Right lobe of liver (tissue), 6 donors: ENCODE results near the gene GON7. TPM values are rescaled to one million over a fixed set of nuclear protein-coding genes. Genes with fewer than 3 reads are reported as not detected.
A peak's percentile ranks its signal among the peaks of the same experiment; 100 is the strongest.
"Not testable (repeated sequence)": the region's sequence is repeated elsewhere in the genome, so short reads cannot be mapped to it uniquely, and the experiment has no call there.

Source experiments
- ATAC-seq, 4 donors: fragments of 200-7000 bp; cut with Tn5 transposase; one replicate each; pipeline ENCODE4 v1.9.1; 2020; ENCODE audit warnings: mild to moderate bottlenecking in 4 of 4, moderate library complexity in 4 of 4
- DNase-seq, 3 donors: peaks; one replicate each; pipeline ENCODE4 v3.0.0-alpha.2; 2020
- H3K27ac ChIP-seq, 3 donors: fragments of 200-600 bp; one replicate each; pipeline ENCODE4 v1.8.0; 2022
- H3K27me3 ChIP-seq, 2 donors: fragments of 200-600 bp; one replicate each; pipeline ENCODE4 v1.8.0; 2022
- H3K36me3 ChIP-seq, 4 donors: fragments of 200-600 bp; sonication (generic) in 1 of 4; one replicate each; pipeline versions ENCODE4 v1.5.1 to v1.8.0; 2017 to 2022; ENCODE audit warnings: control low read depth in 1 of 4
- H3K4me1 ChIP-seq, 4 donors: fragments of 200-600 bp; sonication (generic) in 1 of 4; one replicate each; pipeline versions ENCODE4 v1.5.1 to v1.8.0; 2017 to 2022; ENCODE audit warnings: control low read depth in 1 of 4
- H3K4me3 ChIP-seq, 3 donors: fragments of 200-600 bp; one replicate each; pipeline ENCODE4 v1.8.0; 2022
- H3K9me3 ChIP-seq, 4 donors: fragments of 200-600 bp; sonication (generic) in 1 of 4; one replicate each; pipeline versions ENCODE4 v1.5.1 to v1.8.0; 2017 to 2022; ENCODE audit warnings: control low read depth in 1 of 4
- POLR2A ChIP-seq: fragments of 450-650 bp; IDR thresholded peaks from one replicate; pipeline ENCODE4 v1.6.1; 2017; ENCODE audit warnings: antibody characterized with exemption, mild to moderate bottlenecking
- WGBS: methylation state at CpG from one replicate; pipeline ENCODE4 v1.1.6; 2018; ENCODE audit warnings: low coverage, low lambda C conversion rate; ENCODE audit not compliant: insufficient coverage; ENCODE audit errors: missing lambda C conversion rate; 5-methylcytosine and 5-hydroxymethylcytosine counted together
- intact Hi-C, 2 donors: fragments of 100-400 bp; cut with DNase I; formaldehyde crosslinking; loops; one replicate each; pipeline versions ENCODE4 v1.11.2 to v1.14.1; 2022
- total RNA-seq, 6 experiments: library from RNA; depleted of rRNA in 2 of 6; stranded (reverse); fragments of >200 nt in 2 of 6; fragmentation: NEBNext Ultra II Directional in 3 of 6; extraction: Animal tissue kit (Norgen Biotek cat#: 25700) in 3 of 6; gene quantifications; one replicate each; pipeline versions ENCODE4 v1.1.0 to v1.2.4, GENCODE V29; 2016 to 2023
- TF ChIP-seq, protein P1 (sequence below), 4 donors: fragments of 200-600 bp in 3 of 4; fragments of 450-650 bp in 1 of 4; IDR thresholded peaks; one replicate each; pipeline versions ENCODE4 v1.5.1 to v1.8.0; 2016 to 2022; ENCODE audit warnings: antibody characterized with exemption in 4 of 4, mild to moderate bottlenecking in 2 of 4
- donor health status: DM: no; HTN: yes; CAD: no.
- donor health status: DM: no; HTN: no; CAD: no.
- donor health status: DM: no; HTN: no; CAD: no.
- donor health status: DM: no; HTN: yes; CAD: no.
- donor health status: DM: no; HTN: yes; CAD: no.

GON7 gene
- total RNA-seq, 6 experiments from 2014 or later, result 4.1 to 9.0 (median 5.6) TPM

GRCh38 chr14:93240678-93241000 lies 33.8 kb upstream of the GON7 start:
- no peaks in the 10 kb centered on the region for H3K9me3 ChIP-seq
- ATAC-seq (no peak), DNase-seq (no peak)
- no peak overlapping the region for H3K4me3 ChIP-seq
- intact Hi-C loops, result no loop called here
- H3K36me3 ChIP-seq, result peaks cover 0 to 40% (median 11%) of the 10 kb centered on the region in 4 donors
- H3K4me1 ChIP-seq, result no peaks in the 10 kb centered on the region
- TF ChIP-seq, protein P1, sequence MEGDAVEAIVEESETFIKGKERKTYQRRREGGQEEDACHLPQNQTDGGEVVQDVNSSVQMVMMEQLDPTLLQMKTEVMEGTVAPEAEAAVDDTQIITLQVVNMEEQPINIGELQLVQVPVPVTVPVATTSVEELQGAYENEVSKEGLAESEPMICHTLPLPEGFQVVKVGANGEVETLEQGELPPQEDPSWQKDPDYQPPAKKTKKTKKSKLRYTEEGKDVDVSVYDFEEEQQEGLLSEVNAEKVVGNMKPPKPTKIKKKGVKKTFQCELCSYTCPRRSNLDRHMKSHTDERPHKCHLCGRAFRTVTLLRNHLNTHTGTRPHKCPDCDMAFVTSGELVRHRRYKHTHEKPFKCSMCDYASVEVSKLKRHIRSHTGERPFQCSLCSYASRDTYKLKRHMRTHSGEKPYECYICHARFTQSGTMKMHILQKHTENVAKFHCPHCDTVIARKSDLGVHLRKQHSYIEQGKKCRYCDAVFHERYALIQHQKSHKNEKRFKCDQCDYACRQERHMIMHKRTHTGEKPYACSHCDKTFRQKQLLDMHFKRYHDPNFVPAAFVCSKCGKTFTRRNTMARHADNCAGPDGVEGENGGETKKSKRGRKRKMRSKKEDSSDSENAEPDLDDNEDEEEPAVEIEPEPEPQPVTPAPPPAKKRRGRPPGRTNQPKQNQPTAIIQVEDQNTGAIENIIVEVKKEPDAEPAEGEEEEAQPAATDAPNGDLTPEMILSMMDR (IDR thresholded peaks at IDR 0.05), result no peak
- TF ChIP-seq POLR2A, result no peak
- WGBS, result 78% methylated on average over 3 of the region's 3 CpGs
- H3K27ac ChIP-seq, result no peak overlapping the region
- no peaks in the 10 kb centered on the region for H3K27me3 ChIP-seq

- WGBS, result 92% methylated on average over 21 of the region's 25 CpGs
Measured at GRCh38 chr14:93239869-93240677, 33.2 kb upstream of the GON7 start.

GRCh38 chr14:93234798-93235197 lies 27.9 kb upstream of the GON7 start:
- no peak for DNase-seq
- WGBS, result 33% methylated on average over 6 of the region's 10 CpGs
- TF ChIP-seq, protein P1 (IDR thresholded peaks at IDR 0.05), result no peak
- TF ChIP-seq POLR2A, result no peak
- no peaks in the 10 kb centered on the region for H3K4me1 ChIP-seq
- no peaks in the 10 kb centered on the region for H3K9me3 ChIP-seq
- no peaks in the 10 kb centered on the region for H3K36me3 ChIP-seq
- H3K4me3 ChIP-seq, result no peak overlapping the region
- H3K27me3 ChIP-seq, result no peaks in the 10 kb centered on the region
- intact Hi-C loops, result loop anchor here in 1 of 2 donors (10.0 kb wide), 1 partner anchor 310 kb away; no protein-coding TSS in a partner anchor
- H3K27ac ChIP-seq, result no peak overlapping the region
- ATAC-seq, result peak in 1 of 4 donors; percentile 5

More at GRCh38 chr14:93239869-93240677, 33.2 kb upstream of the GON7 start:
- no peak overlapping the region for H3K4me3 ChIP-seq
- H3K27me3 ChIP-seq, result no peaks in the 10 kb centered on the region
- intact Hi-C loops, result loop anchor here in 1 of 2 donors (10.0 kb wide), 1 partner anchor 305 kb away; no protein-coding TSS in a partner anchor
- H3K36me3 ChIP-seq, result peaks cover 0 to 34% (median 6%) of the 10 kb centered on the region in 4 donors
- no peaks in the 10 kb centered on the region for H3K4me1 ChIP-seq
- TF ChIP-seq, protein P1 (IDR thresholded peaks at IDR 0.05), result no peak
- TF ChIP-seq POLR2A, result no peak
- H3K27ac ChIP-seq, result no peak overlapping the region
- no peaks in the 10 kb centered on the region for H3K9me3 ChIP-seq
- no peak for DNase-seq
- ATAC-seq, result no peak

GRCh38 chr14:93233078-93233477 lies 26.2 kb upstream of the GON7 start:
- H3K4me1 ChIP-seq, H3K36me3 ChIP-seq, H3K27me3 ChIP-seq, ATAC-seq, H3K9me3 ChIP-seq, H3K4me3 ChIP-seq, H3K27ac ChIP-seq, DNase-seq: not testable (repeated sequence)
- intact Hi-C loops, result loop anchor here in 1 of 2 donors (10.0 kb wide), 1 partner anchor 312 kb away; no protein-coding TSS in a partner anchor
- WGBS, result 82% methylated on average over 3 of the region's 5 CpGs

GRCh38 chr14:93232159-93232558 lies 25.3 kb upstream of the GON7 start:
- Histone ChIP-seq H3K4me3 (no peak overlapping the region), H3K27me3 (no peaks in the 10 kb centered on the region), H3K36me3 (peaks cover 0 to 11% (median 6%) of the 10 kb centered on the region in 4 donors), H3K4me1 (no peaks in the 10 kb centered on the region), H3K9me3 (no peaks in the 10 kb centered on the region), H3K27ac (no peak overlapping the region)
- intact Hi-C loops, result loop anchor here in 1 of 2 donors (10.0 kb wide), 1 partner anchor 313 kb away; no protein-coding TSS in a partner anchor
- TF ChIP-seq, protein P1 (IDR thresholded peaks at IDR 0.05), result no peak
- no peak for TF ChIP-seq POLR2A
- ATAC-seq (no peak), DNase-seq (no peak)
- 83% methylated on average over 1 of the region's 17 CpGs for WGBS
